Measurements from ENCODE around the gene NOXO1.

DNA sequence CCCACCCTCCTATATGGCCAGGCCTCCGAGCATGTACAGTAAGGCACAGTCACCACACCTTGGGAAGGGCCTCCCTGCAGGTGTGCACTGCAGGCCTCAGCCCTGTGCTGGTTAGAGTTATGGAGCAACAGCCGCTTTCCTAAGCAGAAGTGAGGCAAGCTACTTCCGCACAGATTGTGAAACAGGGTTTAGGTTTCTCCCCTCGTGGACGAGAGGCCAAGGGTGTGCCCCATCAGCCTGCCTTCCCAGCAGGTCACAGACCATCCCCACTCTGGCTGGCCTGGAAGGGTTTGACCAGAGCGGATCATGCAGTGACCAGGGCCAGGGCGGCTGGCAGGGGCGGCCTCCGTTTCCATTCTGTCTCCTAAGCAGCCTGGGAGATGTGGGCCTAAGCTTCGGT lies 43.0 kb downstream of the NOXO1 start:
- TF ChIP-seq GATA2 (IDR thresholded peaks at IDR 0.05; ENCODE audit: low read depth, low read length), result no peak
- no peak for TF ChIP-seq GATA3 (IDR thresholded peaks at IDR 0.05; ENCODE audit: low read depth, low read length)

Data from SH-SY5Y (cell line).